ENCODE measurements around the gene SLC9A4. TPM values are rescaled to one million over a fixed set of nuclear protein-coding genes. Genes with fewer than 3 reads are reported as not detected.

Gene SLC9A4
- polyA plus RNA-seq, 1 donor from 2014 or later = 0.15 TPM

DNA sequence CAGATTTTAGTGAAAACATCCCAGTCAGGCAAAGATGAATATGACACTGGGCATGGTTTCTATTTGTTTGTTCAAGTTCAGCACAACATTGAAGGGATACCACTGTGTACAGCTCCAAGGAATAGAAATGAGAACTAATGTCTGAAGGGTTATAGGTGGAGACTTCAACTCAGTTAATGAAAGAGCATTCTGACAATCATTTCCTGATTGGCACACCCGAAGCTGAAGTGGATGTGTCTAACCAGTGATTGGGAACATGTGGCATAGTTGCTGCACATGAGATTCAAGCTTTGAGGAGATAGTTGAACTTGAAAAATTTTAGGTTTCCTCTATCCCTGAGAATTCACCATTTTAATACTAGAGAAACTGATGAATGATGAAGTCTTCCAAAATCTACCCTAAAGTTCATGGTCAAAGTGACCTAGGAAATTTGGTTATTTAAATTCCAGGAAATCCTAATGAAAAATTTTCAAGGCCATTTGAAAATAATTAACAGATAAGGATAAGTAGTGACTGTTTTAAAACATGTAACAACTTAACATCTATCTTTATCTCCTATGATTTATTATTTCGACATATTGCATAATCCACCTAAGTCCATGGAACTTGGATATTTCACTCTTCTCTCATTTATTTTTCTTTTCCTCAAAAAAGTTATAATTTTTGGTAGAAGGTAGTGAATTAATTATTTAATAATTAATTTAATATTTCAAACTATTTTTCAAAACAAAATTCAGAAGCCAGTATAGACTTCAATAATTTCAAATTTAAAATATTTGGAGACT is 38.0 kb downstream of the SLC9A4 start:
- TF ChIP-seq EZH2 (IDR thresholded peaks at IDR 0.05; ENCODE audit: borderline replicate concordance, insufficient read depth, low read length, poor library complexity, severe bottlenecking) (no peak), POLR2AphosphoS5 (IDR thresholded peaks at IDR 0.05) (no peak), REST (IDR thresholded peaks at IDR 0.05; ENCODE audit: borderline replicate concordance) (no peak), EP300 (conservative IDR thresholded peaks at IDR 0.05; ENCODE audit: poor library complexity, severe bottlenecking) (no peak), TAF1 (IDR thresholded peaks at IDR 0.05; ENCODE audit: low read depth) (no peak), MXI1 (conservative IDR thresholded peaks at IDR 0.05; ENCODE audit: poor library complexity, severe bottlenecking) (no peak), RAD21 (conservative IDR thresholded peaks at IDR 0.05) (no peak), SMC3 (conservative IDR thresholded peaks at IDR 0.05; ENCODE audit: poor library complexity) (no peak)
- TF ChIP-seq, protein P1, sequence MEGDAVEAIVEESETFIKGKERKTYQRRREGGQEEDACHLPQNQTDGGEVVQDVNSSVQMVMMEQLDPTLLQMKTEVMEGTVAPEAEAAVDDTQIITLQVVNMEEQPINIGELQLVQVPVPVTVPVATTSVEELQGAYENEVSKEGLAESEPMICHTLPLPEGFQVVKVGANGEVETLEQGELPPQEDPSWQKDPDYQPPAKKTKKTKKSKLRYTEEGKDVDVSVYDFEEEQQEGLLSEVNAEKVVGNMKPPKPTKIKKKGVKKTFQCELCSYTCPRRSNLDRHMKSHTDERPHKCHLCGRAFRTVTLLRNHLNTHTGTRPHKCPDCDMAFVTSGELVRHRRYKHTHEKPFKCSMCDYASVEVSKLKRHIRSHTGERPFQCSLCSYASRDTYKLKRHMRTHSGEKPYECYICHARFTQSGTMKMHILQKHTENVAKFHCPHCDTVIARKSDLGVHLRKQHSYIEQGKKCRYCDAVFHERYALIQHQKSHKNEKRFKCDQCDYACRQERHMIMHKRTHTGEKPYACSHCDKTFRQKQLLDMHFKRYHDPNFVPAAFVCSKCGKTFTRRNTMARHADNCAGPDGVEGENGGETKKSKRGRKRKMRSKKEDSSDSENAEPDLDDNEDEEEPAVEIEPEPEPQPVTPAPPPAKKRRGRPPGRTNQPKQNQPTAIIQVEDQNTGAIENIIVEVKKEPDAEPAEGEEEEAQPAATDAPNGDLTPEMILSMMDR (IDR thresholded peaks at IDR 0.05; ENCODE audit: poor library complexity, severe bottlenecking) = no peak
- Histone ChIP-seq H3K27me3 (ENCODE audit: insufficient read depth, low read depth, low read length) (no peaks in the 10 kb centered on the region), H3K4me3 (ENCODE audit: low read length) (no peak overlapping the region), H3K4me2 (ENCODE audit: low read length) (no peak overlapping the region), H3K27ac (ENCODE audit: low read length) (no peak overlapping the region), H3K9me3 (ENCODE audit: low read length) (no peaks in the 10 kb centered on the region), H3K79me2 (replicated peaks; ENCODE audit: insufficient read depth, low read length) (no peaks in the 10 kb centered on the region), H3K9ac (ENCODE audit: low read length) (no peak overlapping the region), H3F3A (ENCODE audit: insufficient read depth, low read length, poor library complexity, severe bottlenecking) (no peaks in the 10 kb centered on the region), H3K36me3 (ENCODE audit: insufficient read depth, low read length) (no peaks in the 10 kb centered on the region), H3K9me2 (ENCODE audit: insufficient read depth, low read length) (no peaks in the 10 kb centered on the region), H4K20me1 (ENCODE audit: insufficient read depth) (no peaks in the 10 kb centered on the region), H2AFZ (ENCODE audit: low read depth, low read length) (no peak overlapping the region)

DNA sequence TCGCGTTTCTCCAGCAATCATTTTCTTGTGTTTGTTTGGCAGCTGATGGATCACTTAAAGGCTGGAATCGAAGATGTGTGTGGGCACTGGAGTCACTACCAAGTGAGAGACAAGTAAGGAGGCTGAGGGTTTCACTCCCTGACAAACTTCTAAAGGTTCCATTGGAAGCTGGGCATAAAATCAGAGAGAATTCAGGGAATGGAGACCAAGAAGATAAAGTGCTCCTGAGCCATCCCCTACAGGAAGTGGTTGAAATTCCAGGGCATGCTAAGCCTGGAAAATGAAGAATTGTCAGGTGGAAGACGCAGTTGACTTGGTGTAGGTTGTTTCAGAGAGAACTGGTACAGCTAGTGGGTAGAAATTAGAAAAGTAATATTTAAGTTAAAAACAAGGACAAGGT is 39.1 kb downstream of the SLC9A4 start:
- Histone ChIP-seq H3K79me2 (replicated peaks; ENCODE audit: insufficient read depth, low read length) (no peaks in the 10 kb centered on the region), H3K9ac (ENCODE audit: low read length) (no peak overlapping the region), H3K36me3 (ENCODE audit: insufficient read depth, low read length) (no peaks in the 10 kb centered on the region), H3K27me3 (ENCODE audit: insufficient read depth, low read depth, low read length) (no peaks in the 10 kb centered on the region), H3K4me2 (ENCODE audit: low read length) (no peak overlapping the region), H2AFZ (ENCODE audit: low read depth, low read length) (no peak overlapping the region), H3K27ac (ENCODE audit: low read length) (no peak overlapping the region), H3F3A (ENCODE audit: insufficient read depth, low read length, poor library complexity, severe bottlenecking) (no peaks in the 10 kb centered on the region), H3K4me3 (ENCODE audit: low read length) (no peak overlapping the region), H4K20me1 (ENCODE audit: insufficient read depth) (no peaks in the 10 kb centered on the region), H3K9me3 (ENCODE audit: low read length) (no peaks in the 10 kb centered on the region), H3K9me2 (ENCODE audit: insufficient read depth, low read length) (no peaks in the 10 kb centered on the region)
- no peak for TF ChIP-seq SMC3 (conservative IDR thresholded peaks at IDR 0.05; ENCODE audit: poor library complexity)
